ENCODE results near the gene DCAF11. TPM values are rescaled to one million over a fixed set of nuclear protein-coding genes. Genes with fewer than 3 reads are reported as not detected.
A peak's percentile ranks its signal among the peaks of the same experiment; 100 is the strongest.

DCAF11 gene
- total and polyA plus RNA-seq, 2 donors = 36.6 to 66.7 TPM

- H3K9me3 ChIP-seq (ENCODE audit: control insufficient read depth in 2 of 2, insufficient read depth in 1 of 2, low read length in 1 of 2) = no peaks in the 10 kb centered on the region
- peaks cover 27 to 41% of the 10 kb centered on the region in 2 donors for H3K4me1 ChIP-seq (ENCODE audit: control insufficient read depth in 2 of 2, insufficient read depth in 2 of 2, low read length in 2 of 2)
- peak overlapping the region; percentile 68 to 72 for H3K27ac ChIP-seq (ENCODE audit: low read depth in 1 of 2, low read length in 1 of 2)
- H3K27me3 ChIP-seq (ENCODE audit: control insufficient read depth in 2 of 2, insufficient read depth in 1 of 2, low read length in 1 of 2) = no peaks in the 10 kb centered on the region
- peaks cover 0 to 2% of the 10 kb centered on the region in 2 donors for H3K36me3 ChIP-seq (ENCODE audit: control insufficient read depth in 2 of 2, insufficient read depth in 2 of 2, low read length in 1 of 2)
- WGBS = 34% methylated on average over 24 of the region's 24 CpGs
- no peak overlapping the region for H3K4me3 ChIP-seq (ENCODE audit: low read length in 2 of 2)
- peak in 3 of 9 donors; percentile 45 to 68 (median 48) for DNase-seq (ENCODE audit: low read depth in 6 of 9, low spot score in 9 of 9)
These were observed 17.6 kb downstream of the DCAF11 start for GRCh38 chr14:24132061-24132685.

GRCh38 chr14:24132976-24133375 is 18.4 kb downstream of the DCAF11 start:
- 96% methylated on average over 2 of the region's 2 CpGs for WGBS
- Histone ChIP-seq H3K36me3 (ENCODE audit: control insufficient read depth in 2 of 2, insufficient read depth in 2 of 2, low read length in 1 of 2) (peaks cover 5 to 10% of the 10 kb centered on the region in 2 donors), H3K27me3 (ENCODE audit: control insufficient read depth in 2 of 2, insufficient read depth in 1 of 2, low read length in 1 of 2) (no peaks in the 10 kb centered on the region), H3K27ac (ENCODE audit: low read depth in 1 of 2, low read length in 1 of 2) (peak overlapping the region; percentile 68 to 72), H3K4me3 (ENCODE audit: low read length in 2 of 2) (no peak overlapping the region), H3K4me1 (ENCODE audit: control insufficient read depth in 2 of 2, insufficient read depth in 2 of 2, low read length in 2 of 2) (peaks cover 28 to 49% of the 10 kb centered on the region in 2 donors), H3K9me3 (ENCODE audit: control insufficient read depth in 2 of 2, insufficient read depth in 1 of 2, low read length in 1 of 2) (no peaks in the 10 kb centered on the region)
- no peak for DNase-seq (ENCODE audit: low read depth in 6 of 9, low spot score in 9 of 9)

DNA sequence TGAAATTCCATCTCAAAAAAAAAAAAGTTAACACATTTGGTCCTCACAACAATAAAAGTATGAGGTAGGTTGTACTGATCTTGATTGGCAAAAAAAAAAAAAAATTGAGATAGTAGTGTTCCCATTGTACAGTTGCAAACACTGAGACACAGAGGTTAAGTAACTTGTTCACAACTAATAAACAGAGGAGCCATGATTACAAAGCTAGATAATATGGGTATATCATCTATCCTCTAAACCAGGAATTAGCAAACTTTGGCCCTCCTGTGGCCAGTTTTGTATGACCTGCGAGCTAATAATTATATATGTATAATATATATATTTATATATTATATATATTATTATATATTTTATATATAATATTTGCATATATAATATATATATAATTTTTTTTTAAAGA is 19.2 kb downstream of the DCAF11 start:
- no peak overlapping the region for H3K27ac ChIP-seq (ENCODE audit: low read depth in 1 of 2, low read length in 1 of 2)
- H3K4me1 ChIP-seq (ENCODE audit: control insufficient read depth in 2 of 2, insufficient read depth in 2 of 2, low read length in 2 of 2) = peaks cover 28 to 51% of the 10 kb centered on the region in 2 donors
- H3K27me3 ChIP-seq (ENCODE audit: control insufficient read depth in 2 of 2, insufficient read depth in 1 of 2, low read length in 1 of 2) = no peaks in the 10 kb centered on the region
- DNase-seq (ENCODE audit: low read depth in 6 of 9, low spot score in 9 of 9) = no peak
- H3K9me3 ChIP-seq (ENCODE audit: control insufficient read depth in 2 of 2, insufficient read depth in 1 of 2, low read length in 1 of 2) = no peaks in the 10 kb centered on the region
- WGBS = 99% methylated on average over 1 of the region's 1 CpG
- peaks cover 12 to 18% of the 10 kb centered on the region in 2 donors for H3K36me3 ChIP-seq (ENCODE audit: control insufficient read depth in 2 of 2, insufficient read depth in 2 of 2, low read length in 1 of 2)
- H3K4me3 ChIP-seq (ENCODE audit: low read length in 2 of 2) = no peak overlapping the region

- Histone ChIP-seq H3K9me3 (ENCODE audit: control insufficient read depth in 2 of 2, insufficient read depth in 1 of 2, low read length in 1 of 2) (no peaks in the 10 kb centered on the region), H3K4me1 (ENCODE audit: control insufficient read depth in 2 of 2, insufficient read depth in 2 of 2, low read length in 2 of 2) (peaks cover 35 to 62% of the 10 kb centered on the region in 2 donors), H3K36me3 (ENCODE audit: control insufficient read depth in 2 of 2, insufficient read depth in 2 of 2, low read length in 1 of 2) (peaks cover 19 to 28% of the 10 kb centered on the region in 2 donors), H3K27me3 (ENCODE audit: control insufficient read depth in 2 of 2, insufficient read depth in 1 of 2, low read length in 1 of 2) (no peaks in the 10 kb centered on the region), H3K4me3 (ENCODE audit: low read length in 2 of 2) (peak overlapping the region; percentile 39 to 78), H3K27ac (ENCODE audit: low read depth in 1 of 2, low read length in 1 of 2) (peak overlapping the region; percentile 12 to 88)
- DNase-seq (ENCODE audit: low read depth in 6 of 9, low spot score in 9 of 9) = no peak
- 27% methylated on average over 9 of the region's 9 CpGs for WGBS
These were observed 20.9 kb downstream of the DCAF11 start for GRCh38 chr14:24135584-24135833.

DNA sequence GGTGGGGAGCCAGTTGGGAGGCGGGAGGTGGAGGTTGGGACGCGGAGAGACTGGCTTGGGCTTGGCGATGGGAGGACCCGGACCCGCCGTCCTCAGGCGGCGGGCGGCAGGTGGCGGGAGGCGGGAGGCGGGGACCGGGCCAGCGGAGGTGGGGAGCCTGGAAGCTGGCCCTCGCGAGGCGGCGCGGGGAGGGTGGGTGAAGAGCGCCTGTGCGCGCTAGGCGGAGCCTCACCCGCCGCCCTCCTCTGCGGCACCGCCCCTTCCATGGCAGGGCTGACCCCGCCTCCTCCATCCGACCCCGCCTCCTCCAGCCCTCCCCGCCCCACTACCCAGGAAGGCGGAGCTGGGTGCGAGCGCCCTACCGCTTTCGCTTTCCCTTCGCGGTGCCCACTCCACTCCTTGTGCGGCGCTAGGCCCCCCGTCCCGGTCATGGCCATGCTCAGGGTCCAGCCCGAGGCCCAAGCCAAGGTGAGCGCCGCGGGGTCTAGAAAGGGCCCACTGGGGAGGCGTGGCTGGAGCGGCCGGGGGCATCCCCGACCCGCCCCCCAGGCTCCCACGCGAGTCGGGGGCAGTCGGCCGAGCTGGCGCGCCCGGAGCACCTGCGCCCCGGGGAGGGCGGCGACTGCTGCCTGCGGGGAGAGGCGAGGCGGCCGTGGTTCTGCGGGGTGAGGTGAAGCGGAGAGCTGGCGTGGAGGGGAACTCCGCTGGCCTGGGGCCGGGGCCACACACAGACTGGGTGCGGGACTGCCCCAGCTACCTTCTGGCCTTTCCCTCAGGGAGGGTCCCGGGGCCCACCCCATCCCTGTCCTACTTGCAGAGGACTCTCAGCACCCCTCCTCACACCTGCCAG is 21.5 kb downstream of the DCAF11 start, which contains the start of gene PSME1:
TSS of gene PSME1 (plus strand) at position 361 of the 850 bp plus-strand sequence. CDS start at position 430, 69 bp downstream.
- peaks cover 0 to 4% of the 10 kb centered on the region in 2 donors for H3K9me3 ChIP-seq (ENCODE audit: control insufficient read depth in 2 of 2, insufficient read depth in 1 of 2, low read length in 1 of 2)
- peak in 8 of 9 donors; percentile 85 to 95 (median 89) for DNase-seq (ENCODE audit: low read depth in 6 of 9, low spot score in 9 of 9)
- no peaks in the 10 kb centered on the region for H3K27me3 ChIP-seq (ENCODE audit: control insufficient read depth in 2 of 2, insufficient read depth in 1 of 2, low read length in 1 of 2)
- peak within 1 kb of the TSS; percentile 78 to 79 for H3K4me3 ChIP-seq (ENCODE audit: low read length in 2 of 2)
- peak within 1 kb of the TSS; percentile 77 to 89 for H3K27ac ChIP-seq (ENCODE audit: low read depth in 1 of 2, low read length in 1 of 2)
- under 1% methylated on average over 75 of the region's 75 CpGs for WGBS
- H3K4me1 ChIP-seq (ENCODE audit: control insufficient read depth in 2 of 2, insufficient read depth in 2 of 2, low read length in 2 of 2) = peaks cover 32 to 60% of the 10 kb centered on the region in 2 donors
- peaks cover 19 to 28% of the 10 kb centered on the region in 2 donors for H3K36me3 ChIP-seq (ENCODE audit: control insufficient read depth in 2 of 2, insufficient read depth in 2 of 2, low read length in 1 of 2)

DNA sequence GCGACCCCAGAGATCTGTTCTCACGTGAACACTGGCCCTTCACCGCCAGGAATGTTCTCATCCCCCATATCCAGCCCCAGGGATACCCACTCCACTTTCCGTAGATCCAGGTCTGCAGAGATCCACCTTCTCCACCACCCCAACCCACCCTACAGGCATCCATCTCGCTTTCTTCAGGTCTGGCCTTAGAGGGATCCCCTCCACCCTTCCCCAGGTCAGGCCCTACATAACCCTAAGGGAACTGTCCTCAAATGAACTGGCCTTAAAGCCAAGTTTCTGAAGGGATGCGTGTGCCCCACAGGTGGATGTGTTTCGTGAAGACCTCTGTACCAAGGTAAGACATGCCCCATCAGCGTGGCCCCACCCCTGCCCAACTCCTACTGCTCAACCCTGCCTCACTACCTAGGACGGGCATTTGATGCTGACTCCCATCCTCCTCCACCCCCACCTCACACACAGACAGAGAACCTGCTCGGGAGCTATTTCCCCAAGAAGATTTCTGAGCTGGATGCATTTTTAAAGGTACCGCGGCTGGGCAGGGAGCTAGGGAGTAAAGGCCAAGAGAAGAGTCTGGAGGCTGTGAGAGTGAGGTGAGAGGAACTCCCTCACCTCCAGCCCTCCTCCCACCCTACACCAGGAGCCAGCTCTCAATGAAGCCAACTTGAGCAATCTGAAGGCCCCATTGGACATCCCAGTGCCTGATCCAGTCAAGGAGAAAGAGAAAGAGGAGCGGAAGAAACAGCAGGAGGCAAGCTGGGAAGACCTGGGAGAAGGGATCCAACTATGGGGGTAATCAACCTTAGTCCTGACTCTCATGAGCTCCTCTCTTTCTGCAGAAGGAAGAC is 22.3 kb downstream of the DCAF11 start:
- peaks cover 19 to 28% of the 10 kb centered on the region in 2 donors for H3K36me3 ChIP-seq (ENCODE audit: control insufficient read depth in 2 of 2, insufficient read depth in 2 of 2, low read length in 1 of 2)
- DNase-seq (ENCODE audit: low read depth in 6 of 9, low spot score in 9 of 9) = no peak
- H3K4me3 ChIP-seq (ENCODE audit: low read length in 2 of 2) = peak overlapping the region; percentile 78 to 79
- H3K27ac ChIP-seq (ENCODE audit: low read depth in 1 of 2, low read length in 1 of 2) = peak overlapping the region; percentile 50 to 89
- no peaks in the 10 kb centered on the region for H3K27me3 ChIP-seq (ENCODE audit: control insufficient read depth in 2 of 2, insufficient read depth in 1 of 2, low read length in 1 of 2)
- H3K4me1 ChIP-seq (ENCODE audit: control insufficient read depth in 2 of 2, insufficient read depth in 2 of 2, low read length in 2 of 2) = peaks cover 30 to 56% of the 10 kb centered on the region in 2 donors
- peaks cover 0 to 12% of the 10 kb centered on the region in 2 donors for H3K9me3 ChIP-seq (ENCODE audit: control insufficient read depth in 2 of 2, insufficient read depth in 1 of 2, low read length in 1 of 2)
- WGBS = 50% methylated on average over 13 of the region's 13 CpGs

DNA sequence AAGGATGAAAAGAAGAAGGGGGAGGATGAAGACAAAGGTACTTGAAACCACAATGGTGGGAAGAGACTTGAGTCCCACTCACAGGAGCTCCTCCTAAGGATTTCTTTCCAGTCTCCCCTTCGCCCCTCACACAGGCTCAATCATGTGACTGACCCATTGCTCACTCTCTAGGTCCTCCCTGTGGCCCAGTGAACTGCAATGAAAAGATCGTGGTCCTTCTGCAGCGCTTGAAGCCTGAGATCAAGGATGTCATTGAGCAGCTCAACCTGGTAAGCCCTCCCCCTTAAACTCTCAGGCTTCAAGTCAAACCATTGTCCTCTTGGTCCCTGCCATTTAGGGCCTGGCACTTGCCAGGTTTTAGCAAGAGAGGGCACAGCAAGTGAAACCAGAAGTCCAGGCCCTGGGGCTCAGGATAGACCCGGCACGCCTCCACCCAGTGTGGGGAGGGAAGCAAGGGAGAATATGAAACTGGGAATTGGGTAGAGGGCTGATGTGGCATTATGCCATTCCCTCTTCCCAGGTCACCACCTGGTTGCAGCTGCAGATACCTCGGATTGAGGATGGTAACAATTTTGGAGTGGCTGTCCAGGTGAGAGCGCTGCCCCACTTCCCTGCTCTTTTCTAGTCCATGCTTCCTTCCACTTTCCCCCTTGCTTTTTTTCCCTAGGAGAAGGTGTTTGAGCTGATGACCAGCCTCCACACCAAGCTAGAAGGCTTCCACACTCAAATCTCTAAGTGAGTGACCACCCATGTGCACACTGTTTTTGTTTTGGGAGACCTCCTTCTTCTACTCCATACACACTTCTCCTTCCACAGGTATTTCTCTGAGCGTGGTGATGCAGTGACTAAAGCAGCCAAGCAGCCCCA is 23.2 kb downstream of the DCAF11 start:
- no peak for DNase-seq (ENCODE audit: low read depth in 6 of 9, low spot score in 9 of 9)
- peaks cover 19 to 31% of the 10 kb centered on the region in 2 donors for H3K36me3 ChIP-seq (ENCODE audit: control insufficient read depth in 2 of 2, insufficient read depth in 2 of 2, low read length in 1 of 2)
- H3K27ac ChIP-seq (ENCODE audit: low read depth in 1 of 2, low read length in 1 of 2) = peak overlapping the region in 1 of 2 donors; percentile 50
- H3K4me1 ChIP-seq (ENCODE audit: control insufficient read depth in 2 of 2, insufficient read depth in 2 of 2, low read length in 2 of 2) = peaks cover 26 to 52% of the 10 kb centered on the region in 2 donors
- no peak overlapping the region for H3K4me3 ChIP-seq (ENCODE audit: low read length in 2 of 2)
- 99% methylated on average over 8 of the region's 8 CpGs for WGBS
- peaks cover 0 to 12% of the 10 kb centered on the region in 2 donors for H3K9me3 ChIP-seq (ENCODE audit: control insufficient read depth in 2 of 2, insufficient read depth in 1 of 2, low read length in 1 of 2)
- no peaks in the 10 kb centered on the region for H3K27me3 ChIP-seq (ENCODE audit: control insufficient read depth in 2 of 2, insufficient read depth in 1 of 2, low read length in 1 of 2)

Data from thymus (tissue), 11 donors.